Pons (tissue), 1 donor: ENCODE results near the gene DLL1.
A peak's percentile ranks its signal among the peaks of the same experiment; 100 is the strongest.

Source experiments
- DNase-seq: peaks from one replicate; pipeline ENCODE4 v3.0.0-alpha.2; 2016; ENCODE audit warnings: low spot score

DLL1 gene

DNA sequence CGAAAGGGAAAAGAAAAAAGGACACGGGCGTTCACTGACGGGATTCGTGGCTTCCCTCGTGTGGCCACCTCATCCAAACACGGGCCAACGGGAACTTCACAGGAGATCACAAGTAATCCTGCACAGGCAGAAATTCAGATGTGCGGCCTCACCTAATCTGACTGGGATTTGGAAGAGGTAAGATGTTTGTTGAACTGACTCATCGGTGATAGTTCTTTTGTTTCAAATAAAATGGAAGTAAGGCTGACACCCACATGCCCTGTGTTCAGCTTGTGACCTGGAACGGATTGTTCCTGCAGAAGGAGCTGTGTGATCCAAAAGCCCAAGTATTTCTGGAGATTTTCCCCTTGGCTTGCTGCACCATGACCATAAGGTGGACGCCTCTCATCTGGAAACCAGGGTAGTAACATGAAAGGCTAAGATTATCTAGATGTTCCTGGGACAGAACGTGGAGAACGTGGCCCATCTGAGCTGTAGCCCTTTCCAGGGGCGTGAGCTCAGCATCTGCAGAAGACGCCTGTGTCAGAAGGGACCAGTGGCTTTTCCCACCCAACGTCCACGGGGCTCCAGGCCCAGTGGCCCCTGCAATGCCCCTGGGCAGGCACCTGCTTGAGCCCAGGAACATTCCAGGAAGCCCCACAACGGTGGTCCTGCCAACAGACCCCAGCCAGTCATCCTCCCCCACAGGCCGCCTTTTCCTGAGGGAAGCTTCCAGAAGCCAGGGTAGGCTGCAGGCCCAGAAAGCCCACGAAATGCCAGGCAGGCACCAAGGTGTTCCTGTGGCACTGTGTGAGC is 39.7 kb downstream of the DLL1 start:
- no peak for DNase-seq

DNA sequence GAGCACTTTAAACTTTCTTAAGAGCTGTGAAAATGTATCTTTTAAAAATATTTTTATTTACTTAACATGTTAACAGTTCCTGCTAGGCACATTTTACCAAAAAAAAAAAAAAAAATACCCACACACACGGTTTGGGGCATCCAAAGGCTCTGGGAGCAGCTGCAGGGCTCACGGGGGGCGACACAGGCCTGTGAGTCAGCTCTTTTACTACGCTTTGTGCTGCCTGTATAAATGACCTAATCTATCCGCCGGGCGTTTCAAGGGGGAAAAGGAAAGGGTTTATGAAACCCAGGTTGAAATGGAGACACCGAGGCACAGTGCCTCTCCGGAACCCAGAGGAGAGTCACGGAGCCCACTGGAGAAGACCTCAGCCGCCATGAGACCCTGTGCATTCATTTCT is 40.4 kb downstream of the DLL1 start:
- DNase-seq, result no peak

DNA sequence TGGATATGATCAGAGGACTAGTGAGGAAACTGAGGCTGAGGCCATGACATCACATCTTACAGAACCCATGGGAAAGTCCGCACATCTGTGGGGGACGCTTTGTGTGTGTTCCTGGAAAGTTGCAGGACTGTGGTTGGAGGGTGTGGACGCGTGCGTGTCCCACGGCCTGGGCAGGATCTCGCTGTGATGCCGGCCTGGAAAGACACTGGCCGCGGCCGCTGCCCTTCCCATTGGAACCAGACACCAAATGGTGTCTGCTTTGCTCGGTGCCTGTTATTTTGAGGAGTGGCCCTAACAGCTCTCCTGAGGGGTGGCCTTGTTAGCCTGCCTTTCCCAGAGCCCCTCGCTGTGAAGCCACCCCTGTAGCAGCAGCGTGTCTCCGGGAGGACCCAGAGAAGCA is 41.1 kb downstream of the DLL1 start:
- no peak for DNase-seq

DNA sequence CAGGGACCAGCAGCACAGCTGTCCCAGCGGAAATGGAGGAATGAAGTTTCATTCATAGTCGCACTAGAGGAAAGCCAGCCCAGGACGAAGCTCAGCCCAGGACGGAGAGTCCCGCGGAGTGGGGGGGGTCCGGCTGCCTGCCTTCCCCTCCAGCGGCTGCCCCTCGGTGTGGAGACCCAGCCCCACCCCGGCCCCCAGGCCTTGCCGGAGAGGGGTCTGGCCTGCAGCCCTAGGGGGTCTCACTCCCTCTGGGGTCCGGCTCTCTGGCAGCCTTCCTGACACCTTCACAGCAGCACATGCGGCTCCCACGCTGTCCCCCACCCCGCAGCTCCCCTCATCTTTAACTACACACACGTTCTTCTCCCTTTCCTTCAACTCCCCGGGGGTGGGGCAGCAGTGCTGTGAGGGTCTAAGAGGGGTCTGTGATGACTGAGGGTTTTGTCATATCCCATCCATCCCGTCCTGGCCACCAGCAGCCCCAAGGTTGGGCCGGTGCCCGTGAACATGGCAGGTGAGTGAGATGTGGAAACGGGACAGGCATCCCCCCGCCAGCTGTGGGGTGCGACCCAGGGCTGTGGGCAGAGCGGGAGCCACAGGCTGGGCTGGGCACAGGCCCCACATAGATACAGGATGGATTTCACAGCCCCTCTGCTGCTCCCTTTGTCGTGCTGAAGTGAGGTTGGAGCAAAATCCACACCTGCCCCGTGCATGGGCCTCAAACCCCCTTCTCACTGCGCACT is 41.8 kb downstream of the DLL1 start:
- no peak for DNase-seq

DNA sequence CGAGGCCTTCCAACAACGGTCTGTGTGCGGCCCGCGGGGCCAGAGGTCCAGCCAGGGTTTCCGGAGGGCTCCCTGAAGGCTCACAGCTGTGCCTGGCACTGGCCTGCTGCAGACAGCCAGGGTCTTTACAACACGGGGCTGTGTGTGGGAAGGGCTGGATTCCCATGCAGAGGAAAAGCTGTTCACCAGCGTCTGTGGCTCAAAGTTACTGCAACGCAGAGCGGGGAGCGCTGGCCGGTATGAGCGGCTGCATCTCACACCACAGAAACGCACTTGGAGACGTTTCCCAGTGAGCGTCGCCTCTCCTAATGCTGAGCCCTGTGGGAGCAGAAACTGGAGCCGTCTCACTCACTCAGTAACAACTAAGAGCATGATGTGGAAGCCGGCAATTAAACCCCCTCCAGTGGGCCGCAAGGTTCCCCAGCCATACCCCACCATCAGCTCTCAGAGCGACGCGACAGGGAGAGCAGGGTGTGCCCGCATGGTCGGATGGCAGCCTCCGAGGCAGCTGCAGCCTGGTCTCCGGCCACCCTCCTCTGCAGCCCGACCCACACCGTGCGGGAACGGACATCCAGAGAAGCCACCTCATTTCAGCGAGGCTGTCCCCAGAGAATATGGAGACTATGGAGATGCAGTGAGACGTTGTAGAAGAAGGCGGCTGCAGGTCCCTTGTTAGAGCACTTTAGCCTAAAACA is 42.6 kb downstream of the DLL1 start:
- DNase-seq, result no peak

DNA sequence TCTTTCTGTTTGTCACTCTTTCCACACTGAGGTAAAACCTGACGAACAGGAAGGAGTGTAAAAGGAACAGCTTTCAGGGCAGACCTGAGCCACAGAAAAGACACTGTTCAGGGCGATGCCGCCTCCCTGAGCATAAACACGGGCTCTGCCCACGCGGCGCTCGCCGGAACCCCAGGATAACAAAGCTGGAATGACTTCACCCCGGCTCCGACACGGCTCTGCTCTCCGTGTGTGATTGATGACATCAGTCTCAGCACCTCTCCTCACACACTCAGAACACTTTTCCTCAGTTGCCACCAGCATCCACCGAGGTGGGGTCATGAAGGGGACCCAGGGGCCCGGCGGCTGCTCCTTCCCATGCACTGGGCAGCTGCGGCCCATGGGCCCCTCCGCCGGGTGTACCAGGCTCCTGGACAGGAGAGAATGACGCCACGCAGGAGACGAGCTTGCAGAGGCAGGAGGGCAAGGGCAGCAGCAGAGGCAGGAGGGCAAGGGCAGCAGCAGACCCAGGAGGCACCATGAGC is 43.6 kb downstream of the DLL1 start:
- DNase-seq, result no peak

DNA sequence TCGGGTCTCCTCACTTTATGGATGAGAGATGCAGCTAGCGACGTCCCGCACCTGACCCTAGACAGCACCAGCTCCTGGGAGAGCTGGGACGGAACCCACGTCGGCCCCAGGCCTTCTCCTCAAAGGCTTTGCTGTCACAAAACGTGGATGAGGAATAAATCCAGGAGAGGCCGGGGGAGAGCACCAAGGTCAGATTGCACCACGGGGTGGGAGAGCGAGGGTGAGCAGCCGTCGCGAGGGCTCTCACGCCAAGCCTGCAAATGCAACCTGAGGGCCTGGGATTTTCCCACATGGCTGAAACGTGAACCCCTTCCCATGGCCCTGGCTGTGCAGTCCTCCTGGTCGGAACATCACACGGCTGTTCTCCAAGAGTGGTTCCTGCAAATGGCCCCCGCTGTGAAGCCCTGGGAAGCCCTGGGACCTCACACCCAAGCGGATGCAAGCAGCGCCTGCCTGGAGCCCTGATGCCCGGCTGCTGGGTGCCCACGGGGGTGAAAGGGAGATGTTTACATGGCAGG is 45.3 kb downstream of the DLL1 start:
- DNase-seq, result no peak

DNA sequence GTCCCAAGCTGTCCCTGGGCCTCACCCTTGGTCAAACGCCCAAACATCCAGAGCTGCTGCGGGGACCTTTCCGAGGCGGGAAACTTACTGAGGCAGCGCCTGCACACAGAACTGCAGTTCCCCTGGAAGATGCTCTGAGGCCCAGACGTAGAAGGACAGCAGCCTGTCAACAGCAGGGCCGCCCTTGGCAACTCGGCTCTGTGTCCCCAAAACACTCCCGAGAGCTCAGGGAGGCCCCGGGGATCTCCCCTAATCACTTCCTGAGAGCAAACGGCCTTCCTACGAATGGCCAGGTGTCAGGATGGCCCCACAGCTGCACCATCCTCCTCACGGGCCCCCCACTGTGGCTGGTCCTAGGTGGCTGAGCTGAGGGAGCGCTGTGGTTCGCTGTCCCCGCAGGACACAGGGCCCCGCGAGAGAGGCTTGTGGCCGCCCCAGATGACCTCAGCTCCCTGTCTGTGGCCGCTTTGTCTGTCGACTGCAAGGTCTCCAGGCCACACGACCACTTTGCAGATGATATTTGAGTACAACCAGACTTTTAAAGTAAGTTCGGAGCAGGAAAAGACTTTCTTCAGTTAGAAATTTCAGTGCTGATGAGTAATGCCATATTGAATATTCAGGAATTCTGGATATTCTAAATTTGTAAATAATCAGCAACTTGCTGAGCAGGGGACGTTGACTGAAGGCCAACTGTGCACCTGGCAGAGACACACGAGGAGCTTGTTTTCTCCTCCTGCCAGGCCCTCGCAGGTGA is 46.0 kb downstream of the DLL1 start:
- DNase-seq, result peak; percentile 37

DNA sequence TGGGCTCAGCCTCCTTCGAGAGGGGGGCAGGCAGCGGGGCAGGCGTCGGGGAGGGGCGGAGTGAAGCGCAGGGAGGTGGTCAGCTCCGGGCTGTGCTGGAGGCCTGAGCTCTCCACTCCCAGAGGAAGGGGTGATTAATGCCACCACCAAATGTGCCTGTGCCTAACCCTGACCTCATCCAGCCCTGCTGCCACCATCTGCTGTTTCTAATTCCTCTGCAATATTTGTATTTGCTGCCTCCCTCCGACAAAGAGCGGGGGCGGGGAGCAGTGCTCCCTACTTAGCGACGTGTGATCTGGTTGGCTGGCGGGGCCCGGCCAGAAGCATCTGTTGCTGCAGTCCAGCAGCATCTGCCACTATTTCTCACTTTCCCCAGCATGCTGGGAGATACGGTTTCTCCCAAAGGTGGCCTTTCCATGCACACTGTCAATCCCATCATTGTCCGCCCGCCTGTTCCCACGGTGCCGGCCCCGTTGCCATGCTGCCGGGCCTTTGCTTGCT is 47.0 kb downstream of the DLL1 start:
- DNase-seq, result peak; percentile 65

DNA sequence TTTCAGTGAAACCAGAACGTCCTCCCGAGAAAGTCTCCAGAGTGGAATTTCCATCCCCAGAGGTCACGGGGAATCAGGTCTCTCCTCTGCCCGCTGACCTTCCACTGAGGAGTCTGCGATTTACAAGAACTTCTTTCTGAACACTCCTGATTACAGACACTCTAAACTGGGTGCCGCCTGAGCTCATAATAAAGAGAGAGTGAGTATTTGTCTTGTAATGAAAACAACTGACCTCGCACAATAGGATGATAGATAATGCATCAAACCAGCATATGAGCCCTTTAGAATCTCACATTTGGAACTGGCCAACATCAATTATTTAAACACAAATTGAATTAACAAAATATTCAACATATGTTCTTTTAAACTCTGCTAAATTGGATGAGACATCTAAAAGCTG is 47.5 kb downstream of the DLL1 start:
- DNase-seq, result peak; percentile 55

DNA sequence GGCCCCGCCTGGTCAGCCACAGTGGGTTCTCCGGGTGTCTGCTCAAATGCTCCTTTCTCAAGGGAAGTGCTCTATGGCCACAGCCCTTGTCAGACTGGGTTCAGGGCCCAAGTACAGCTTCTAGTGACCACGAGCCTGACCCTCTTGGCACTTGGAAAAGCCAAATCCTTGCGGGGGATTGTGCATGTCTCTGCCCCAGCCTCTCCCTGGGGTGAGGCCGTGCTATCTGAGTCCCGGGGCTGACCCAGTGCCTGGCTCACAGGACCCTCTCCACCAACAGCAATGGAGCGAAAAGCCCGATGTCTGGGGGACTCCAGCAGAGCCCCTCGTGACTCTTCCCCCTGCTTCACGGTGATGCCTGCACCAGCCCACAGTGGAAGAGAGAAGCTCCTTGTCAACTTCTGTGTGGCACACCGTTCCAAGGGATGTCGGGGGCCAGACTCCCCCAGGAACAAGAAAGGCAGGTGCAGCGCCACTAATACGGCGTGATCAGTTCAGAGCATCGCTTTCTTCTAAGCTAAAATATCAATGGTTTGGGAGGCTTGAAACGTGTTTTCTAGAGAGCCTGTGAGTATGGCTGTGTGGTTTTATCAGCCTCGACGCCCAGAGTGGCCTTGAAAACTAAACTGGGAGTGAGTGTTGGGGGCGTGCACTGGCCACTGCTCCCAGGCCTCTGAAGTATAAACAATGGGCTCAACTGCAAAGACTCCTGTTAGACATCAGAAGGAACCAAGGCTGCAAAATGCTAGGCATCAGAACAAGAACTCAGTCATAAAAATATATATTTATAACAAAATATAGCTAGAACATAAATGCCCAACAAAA is 51.9 kb downstream of the DLL1 start:
- no peak for DNase-seq

DNA sequence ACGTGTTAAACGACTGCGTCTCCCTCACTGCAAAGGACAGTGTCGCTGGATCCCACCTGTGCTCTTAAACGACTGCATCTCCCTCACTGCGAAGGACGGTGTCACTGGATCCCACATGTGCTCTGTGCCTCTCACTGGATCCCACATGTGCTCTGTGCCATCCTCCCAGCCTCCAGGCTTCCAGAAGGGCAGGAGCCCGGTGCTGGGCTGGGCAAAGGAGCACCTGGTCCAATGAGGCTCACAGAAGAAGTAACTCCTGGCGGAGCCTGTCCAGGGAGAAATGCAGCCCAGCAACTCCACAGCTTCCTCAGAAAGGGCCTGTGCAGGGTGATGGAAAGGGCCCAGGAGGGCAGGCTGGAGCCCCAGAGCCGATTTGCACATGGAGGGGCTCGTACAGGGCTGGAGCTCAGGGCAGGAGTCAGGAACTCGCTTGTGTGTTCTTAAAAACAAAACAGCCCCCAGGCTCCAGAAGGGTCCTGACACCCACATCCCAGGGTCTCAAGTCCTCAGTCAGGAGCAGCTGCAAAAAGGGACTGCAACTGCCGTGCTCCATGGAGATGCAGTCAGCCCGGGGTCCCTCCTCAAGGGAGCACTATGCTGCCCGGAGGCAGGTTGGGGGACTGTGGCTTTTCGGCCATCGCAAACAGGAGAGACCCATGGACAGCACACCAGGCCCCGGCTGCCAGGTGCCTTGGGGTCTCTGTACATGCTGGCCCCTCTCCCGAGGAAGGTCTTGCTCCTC is 52.7 kb downstream of the DLL1 start:
- no peak for DNase-seq

DNA sequence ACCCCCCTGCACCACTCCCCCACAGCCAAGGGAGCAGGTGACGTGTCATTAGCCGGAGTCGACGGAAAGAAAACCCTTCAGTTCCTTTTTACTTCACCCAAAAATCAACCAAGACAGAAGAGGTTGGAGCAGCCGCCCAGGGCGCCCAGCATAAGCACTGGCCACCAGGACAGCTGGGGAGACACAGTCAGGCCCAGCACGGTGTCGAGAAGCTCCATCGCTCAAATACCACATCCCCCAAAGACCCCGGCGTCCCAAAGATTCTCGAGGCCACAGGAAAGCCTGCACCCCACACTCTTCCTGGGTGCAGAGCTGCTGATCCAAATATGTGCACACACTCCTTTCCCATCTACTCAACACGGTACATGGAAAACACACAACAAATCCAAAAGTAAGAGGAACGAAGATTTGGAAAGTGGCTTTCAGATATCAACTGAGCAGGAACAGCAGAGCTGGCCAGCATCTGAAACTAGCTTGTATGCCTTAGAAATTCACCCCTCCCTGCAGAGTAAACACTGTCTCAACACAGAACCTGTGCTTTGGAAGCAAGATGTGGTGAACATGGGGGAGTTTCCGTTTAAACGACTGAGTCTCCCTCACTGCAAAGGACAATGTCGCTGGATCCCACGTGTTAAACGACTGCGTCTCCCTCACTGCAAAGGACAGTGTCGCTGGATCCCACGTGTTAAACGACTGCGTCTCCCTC is 54.6 kb downstream of the DLL1 start:
- no peak for DNase-seq

DNA sequence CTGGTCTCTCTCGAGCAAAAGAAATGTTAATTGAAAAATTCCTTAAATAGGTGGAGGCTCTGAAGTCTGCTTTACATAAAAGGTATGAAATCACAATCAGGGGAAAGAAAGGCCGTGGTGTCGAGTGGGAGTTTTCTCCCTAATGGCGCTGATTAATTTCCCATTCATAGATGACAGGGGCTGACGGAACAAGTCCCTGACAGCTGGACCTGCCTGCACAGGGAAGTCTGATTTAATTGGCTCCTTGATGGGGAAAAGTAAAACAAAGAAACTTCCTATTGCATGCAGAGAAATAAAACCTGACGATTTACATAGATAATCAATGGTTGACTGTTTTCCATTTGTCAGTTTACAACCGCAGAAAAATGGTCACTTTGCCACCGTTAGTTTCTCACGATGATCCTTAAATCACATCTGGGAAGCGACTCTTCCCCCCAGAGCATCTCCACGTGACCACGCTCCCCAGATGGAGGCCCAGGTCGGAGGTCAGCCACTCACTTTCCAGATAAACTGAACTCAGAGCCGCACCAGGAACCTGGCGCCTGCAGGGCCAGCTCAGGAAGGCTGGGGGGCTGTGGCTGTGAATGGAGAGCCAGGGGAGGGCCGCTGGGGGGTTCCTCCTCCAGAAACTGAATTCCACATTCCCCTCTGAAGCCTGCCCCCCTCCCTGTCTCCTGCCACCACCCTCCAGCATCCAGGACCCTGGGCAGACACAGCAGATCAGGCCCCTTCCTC is 55.3 kb downstream of the DLL1 start:
- DNase-seq, result no peak

DNA sequence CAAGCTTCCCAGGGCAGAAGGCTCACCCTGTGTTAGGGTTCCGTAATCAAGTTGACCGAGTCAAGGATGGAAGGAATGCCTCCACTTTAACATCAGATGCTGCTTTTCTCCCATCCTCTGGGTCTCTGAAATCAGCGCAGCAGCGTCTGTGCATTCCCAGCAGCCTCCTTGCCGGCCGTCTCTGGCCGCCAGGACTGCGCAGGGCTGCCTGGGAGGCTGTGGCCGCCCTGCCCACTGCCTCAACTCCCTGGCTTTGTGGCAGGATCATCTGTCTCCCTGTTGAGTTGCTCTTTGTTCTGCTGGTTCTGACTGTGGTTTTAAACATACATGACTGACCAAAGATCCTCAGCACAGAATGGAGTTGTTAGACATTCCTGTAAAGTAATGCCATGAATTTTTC is 56.5 kb downstream of the DLL1 start:
- DNase-seq, result peak; percentile 66

DNA sequence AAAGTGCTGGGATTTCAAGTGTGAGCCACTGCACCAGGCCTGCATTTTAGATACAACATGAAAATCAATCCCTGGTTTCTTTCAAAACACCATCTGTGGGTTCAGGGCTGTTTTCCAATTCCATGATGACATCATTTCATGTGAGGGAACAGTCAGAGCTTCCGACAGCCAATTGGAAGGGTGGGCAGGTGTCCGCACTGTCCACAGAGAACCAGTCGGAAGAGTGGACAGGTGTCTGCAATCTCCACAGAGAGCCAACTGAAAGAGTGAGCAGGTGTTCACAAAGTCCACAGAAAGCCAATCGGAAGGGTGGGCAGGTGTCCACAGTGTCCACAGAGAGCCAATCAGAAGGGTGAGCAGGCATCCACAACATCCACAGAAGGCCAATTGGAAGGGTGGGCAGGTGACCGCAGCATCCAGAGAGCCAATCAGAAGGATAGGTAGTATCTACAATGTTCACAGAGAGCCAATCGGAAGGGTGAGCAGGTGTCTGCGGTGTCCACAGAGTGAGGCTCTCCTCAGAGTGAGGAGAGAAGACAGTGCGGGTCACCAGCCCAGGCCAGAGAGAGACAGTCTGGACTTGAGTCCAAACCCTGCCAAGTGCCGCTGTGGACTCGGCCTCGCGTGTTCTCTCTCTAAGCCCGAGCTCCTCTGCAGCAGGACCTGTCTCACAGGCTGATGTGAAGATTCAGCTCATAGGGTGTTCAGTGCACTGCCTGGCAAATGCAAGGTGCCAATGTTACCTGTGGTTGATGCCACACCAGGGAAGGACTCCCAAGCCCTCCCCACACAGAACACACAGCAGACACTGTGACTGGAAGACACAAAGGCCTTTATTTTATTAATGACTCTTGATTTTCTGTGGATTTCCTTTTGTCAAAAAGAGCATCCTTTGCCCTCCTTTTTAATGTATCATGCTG is 57.3 kb downstream of the DLL1 start:
- peak; percentile 60 for DNase-seq
